Fibroblast of skin of left biceps (primary cell): ENCODE results near the gene GRIN2C.

Source experiments
- DNase-seq, 2 experiments: peaks; one replicate each; pipeline ENCODE4 v3.0.0-alpha.2; 2013; ENCODE audit warnings: low read depth in 2 of 2

The GRIN2C gene

DNA sequence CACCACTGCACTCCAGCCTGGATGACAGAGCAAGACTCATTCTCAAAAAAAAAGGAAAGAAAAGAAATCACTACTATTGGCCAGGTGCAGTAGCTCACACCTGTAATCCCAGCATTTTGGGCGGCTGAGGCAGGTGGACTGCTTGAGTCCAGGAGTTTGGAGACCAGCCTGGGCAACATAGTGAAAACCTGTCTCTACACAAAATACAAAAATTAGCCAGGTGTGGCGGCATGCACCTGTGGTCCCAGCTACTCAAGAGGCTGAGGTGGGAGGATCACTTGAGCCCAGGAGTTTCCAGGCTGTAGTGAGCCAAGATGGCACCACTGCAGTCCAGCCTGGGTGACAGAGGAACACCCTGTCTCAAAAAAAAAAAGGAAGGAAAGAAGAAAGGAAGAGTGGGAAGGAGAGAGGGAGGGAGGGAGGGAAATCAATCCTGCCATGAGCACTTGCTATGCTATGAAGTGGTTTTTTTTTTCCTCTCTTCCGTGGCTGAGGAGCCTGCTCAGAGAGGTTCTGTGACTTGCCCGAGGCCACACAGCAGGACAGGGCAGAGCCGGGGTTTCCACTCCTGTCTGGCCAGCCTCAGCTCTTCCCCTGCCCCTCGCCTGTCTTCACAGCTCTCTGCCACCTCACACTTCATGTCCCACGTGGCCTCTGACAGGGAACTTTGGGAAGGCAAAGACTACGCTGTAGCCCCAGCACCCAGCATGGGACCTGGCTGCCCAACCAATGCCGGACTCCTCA lies 10.9 kb downstream of the GRIN2C start:
- DNase-seq = no peak

DNA sequence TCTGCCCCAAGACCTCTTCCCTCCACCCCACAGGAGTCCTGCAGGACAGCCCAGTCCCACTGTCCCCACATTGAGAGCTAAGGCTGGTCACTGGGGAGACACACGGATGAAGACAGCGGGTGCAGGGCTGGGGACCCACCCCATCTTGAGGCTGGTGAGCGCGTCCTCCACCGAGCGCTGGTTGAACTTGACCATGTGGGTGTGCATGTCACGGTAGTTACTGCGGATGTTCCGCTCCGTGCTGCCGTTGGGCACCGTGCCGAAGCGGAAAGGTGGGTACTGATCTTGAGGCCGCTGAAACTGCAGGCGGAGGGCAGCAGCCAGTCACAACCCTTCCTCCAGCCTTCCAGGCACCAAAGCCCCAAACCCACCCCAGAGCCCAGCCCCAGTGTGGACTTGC lies 13.1 kb downstream of the GRIN2C start:
- no peak for DNase-seq

DNA sequence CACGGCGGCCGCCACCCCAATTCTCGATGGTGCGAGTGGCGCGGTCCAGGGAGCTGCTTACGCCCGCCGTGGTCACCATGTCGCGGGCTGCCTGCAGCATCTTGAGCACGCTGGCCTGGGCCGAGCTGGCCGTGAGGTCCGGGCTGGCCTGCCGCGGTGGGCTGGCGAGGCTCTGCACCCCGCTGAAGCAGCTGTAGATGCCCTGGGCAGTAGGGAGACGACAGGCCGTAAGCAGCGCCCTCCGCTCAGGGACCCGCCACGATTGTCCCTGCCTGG lies 16.4 kb downstream of the GRIN2C start:
- no peak for DNase-seq

DNA sequence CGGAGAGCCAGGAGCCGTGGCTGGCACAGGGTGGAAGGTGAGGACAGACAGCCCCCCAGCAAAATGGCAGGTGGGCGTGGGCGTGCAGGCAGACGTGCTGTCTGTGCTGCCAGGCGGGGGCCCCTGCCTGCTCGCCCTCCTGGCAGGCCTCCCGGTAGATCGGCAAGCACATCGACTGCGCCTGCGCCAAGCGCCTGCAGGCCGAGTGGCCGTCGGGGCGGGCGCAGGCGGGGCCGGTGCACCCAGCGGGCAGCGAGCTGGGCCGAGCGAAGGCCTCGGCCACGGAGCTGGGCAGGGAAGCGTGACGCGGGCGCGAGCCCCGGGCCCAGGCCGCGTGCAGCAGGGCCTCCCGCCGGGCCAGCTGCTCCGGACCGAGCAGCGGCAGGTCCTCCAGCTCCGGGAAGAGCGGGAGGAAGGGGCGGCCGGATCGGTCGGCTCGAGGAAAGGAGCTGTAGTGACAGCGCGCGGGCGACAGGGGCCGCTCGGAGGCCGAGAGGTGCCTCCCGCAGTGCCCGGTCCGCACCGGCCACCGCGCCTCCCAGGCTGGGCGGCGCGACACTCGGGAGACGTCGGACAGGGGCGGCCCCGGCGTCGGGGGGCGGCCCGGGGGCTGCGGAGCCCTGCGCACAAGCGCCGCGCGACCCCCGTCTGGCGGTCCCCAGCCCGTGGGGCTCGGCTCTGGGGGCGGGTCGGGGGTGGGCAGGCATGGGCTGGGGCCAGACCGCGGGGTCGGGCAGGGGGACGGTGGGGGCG lies 16.9 kb downstream of the GRIN2C start:
- no peak for DNase-seq

DNA sequence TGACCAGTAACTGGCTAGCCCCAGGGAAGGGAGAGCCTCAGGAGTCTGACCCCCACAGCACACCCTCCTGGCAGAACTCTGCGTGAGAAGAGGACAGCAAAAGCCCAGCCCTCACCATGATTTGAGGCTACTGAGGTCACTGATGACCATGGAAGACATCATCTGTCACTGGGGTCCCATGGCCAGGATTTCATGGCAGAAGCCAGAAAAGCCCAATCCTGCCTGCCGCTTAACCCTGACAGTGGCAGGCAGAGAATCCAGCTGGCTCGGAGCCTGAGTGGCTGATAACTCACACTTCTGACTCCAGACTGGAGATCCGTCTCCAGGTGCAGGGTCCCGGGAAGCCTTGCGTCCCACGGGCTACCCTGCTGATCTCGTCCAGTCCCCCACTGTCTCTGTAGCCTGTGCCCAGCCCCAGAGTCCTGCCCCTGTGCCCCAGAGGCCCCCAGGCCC lies 17.5 kb downstream of the GRIN2C start:
- DNase-seq = no peak

DNA sequence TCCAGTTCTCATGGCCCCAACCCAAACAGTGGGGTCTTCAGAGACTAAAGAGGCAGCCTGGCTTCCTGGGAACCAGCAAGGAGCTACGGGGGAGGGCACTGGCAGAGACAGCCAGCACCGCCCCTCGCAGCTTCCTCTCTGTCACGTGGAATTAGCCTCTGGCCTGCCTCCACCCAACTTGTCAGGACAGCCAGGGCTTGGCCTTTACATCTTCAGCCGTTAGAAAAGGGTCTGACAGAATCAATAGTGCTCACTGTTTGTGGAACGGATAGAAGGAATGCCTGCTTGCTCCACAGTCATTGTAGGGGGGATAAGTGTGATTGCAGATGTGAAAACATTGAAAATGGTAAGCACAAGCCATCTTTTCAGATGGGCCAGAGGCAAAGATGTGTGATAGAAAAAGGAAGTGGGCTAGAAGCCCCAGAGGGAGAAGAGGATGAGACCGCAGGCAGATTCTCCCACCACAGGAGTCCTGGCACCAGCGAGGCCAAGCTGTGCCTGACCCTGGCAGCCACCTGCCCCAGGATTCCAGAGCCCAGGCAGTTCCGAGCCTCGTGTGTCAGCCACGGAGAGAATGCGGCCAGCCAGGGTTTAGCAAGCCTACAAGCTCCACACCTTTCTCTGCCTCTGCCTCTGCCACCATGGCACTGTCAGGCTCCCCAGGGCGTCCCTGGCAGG lies 18.6 kb downstream of the GRIN2C start:
- no peak for DNase-seq

DNA sequence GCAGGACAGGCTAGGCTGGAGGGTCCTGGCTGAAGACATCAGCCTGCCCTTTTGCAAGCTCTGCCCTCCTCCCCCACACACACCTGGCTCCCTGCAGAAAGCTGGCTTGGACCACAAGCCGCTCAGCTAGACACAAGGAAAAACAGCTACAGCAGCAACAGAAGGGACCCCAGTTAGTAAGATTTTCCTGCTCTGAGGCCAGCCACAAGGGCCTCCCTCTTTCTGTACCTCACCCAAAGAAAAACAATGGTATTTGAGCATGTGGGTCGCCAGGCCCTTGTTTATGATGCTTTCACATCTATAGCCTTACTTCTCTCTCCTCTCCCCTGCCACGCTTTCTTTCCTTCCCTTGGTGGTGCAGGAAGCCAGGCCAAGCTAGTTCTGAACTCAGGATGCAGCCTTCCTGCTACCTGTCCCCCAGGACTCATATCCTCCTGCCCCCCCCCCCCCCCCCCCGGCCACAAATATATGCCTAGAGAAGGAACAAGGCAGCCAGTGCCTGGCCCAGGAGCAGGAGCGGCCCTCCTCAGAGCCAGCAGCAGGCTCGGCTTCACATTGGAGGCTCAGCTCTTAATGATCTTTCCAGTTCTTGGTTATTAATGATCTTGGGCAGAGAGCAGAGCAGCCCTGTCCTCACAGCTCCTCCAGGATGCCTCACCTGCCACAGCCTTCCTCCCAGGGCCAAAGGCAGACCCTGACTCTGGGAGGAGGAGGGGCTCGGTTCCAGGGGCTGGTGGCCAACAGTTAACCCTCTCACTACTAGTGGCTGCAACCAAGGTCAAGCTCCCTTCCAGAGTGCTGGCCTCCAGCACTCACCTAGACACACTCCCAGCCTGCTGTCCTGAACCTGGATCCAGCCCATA lies 19.5 kb downstream of the GRIN2C start:
- DNase-seq = no peak

DNA sequence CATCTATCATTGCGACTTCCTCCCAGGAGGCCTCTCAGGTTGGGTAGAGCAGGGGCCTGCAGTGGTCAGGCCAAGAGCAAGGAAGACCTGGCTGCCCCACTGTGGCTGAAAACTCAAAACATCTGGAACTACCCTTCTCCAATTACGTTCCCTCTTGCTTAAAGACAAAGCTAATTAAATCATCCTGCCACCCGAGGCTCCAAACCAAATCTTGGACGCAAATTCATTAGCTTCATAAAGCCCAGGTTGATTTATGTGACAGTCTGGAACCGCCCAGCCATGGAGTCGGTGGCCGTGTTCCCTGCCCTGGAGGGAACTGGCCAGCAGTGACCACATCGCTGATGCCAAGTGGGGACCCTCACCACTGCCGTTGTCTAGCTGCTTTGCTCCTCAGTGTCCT lies 21.4 kb downstream of the GRIN2C start:
- DNase-seq = no peak

DNA sequence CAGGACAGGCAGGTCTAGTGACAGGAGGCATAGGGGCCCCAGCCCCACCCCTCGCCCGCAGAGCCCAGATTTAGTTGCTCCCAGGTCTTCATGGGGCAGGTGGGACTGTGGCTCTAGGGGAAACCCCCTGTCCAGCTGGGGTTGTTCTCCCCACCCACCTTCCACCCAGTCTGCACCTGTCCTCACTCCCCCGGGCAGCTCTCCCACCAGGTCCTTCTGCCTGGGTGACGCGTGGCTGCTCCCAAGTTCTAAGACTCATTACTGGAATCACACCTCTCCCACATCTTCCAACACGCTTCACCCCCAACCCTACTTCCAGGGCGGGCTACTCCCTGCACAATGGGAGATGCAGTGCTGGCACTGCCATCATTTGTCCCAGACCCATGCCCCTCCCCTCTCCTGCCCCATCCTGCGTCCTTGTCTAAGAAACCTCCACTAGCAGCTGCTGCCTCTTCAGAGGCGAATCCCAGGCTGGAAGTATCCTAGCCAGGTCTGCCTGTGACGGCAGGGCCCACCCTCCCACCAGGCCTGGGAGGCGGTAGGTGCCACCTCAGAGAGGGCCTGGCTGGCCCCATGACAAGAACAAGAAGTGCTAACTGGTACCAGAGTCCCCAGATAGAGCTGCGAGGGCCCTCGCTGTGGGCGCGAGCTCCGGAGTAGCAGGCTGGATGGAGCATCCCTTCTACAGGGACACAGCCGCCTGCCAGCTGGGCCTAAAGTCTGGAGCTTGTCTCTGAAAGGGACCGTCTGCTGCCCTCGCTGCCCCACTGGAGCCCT lies 22.8 kb downstream of the GRIN2C start:
- DNase-seq = no peak

DNA sequence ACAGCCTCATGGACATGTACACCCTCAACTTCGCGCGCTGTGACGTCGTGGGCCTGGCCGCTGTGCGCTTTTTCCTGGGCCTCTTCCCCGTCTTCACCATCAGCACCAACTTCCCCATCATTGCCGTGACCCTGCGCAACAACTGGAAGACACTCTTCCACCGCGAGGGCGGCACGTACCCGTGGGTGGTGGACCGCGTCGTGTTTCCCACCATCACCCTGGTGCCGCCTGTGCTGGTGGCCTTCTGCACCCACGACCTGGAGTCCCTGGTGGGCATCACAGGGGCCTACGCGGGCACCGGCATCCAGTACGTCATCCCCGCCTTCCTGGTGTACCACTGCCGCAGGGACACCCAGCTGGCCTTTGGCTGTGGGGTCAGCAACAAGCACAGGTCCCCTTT lies 23.5 kb downstream of the GRIN2C start:
- DNase-seq = no peak

DNA sequence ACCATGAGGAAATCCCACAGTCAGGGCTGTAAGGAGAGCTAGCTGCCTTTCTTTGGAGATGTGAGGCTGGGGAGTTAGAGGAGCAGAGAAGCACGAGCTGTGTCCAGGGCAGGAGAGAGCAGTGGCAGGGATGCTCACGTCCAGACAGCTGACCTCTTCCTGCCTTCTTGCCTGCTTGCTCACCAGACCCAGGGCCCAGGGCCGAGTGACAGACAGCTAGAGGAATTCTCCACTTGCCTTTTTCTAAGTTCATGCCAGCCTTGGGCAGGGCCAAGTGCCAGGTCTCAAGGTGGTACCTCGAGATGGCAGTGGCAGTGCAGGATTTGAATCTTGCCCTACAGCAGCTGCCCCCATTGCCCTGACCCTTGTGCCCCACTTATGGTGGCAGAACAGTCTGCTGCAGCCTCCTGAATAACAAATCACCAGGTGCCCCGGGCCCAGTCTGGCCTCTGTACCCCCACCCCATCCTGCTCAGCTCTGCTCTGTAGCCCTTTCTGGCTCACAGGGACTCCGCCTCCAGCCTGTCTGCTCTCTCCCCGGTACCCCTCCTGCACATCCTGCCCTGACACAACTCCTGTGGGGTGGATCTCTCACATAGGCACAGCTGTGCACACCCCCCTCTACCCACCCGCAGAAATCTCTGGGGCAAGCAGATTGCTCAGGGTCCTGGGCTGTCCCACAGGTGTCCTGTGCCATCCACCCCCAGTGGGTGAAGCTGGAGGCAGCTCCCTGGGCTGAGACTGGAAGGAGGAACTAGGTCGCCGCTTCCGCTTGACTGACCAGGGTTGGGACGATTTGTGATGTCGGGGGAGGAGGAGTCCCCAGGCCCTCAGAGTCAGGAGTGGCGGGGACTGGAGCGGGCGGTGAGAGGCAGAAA lies 25.9 kb downstream of the GRIN2C start:
- no peak for DNase-seq

DNA sequence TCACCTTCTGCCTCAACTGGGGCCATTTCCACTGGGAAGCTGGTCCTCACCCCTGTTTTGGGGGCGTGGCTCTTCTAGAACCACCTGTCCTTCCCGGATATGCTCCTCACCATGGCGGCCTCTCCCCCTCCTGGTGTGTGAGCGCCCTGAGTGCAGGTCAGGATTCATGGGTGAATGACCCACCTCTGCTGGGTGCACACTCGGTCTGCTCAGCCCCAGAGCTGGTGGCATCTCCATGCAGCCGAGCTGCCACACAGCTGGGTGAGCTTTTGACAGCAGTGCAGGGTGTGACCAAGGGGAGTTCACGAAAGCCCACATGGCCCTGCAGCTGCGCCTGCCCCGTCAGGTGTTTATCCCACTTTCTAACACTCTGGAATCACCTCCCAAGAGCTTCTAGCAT lies 27.3 kb downstream of the GRIN2C start:
- DNase-seq = no peak

DNA sequence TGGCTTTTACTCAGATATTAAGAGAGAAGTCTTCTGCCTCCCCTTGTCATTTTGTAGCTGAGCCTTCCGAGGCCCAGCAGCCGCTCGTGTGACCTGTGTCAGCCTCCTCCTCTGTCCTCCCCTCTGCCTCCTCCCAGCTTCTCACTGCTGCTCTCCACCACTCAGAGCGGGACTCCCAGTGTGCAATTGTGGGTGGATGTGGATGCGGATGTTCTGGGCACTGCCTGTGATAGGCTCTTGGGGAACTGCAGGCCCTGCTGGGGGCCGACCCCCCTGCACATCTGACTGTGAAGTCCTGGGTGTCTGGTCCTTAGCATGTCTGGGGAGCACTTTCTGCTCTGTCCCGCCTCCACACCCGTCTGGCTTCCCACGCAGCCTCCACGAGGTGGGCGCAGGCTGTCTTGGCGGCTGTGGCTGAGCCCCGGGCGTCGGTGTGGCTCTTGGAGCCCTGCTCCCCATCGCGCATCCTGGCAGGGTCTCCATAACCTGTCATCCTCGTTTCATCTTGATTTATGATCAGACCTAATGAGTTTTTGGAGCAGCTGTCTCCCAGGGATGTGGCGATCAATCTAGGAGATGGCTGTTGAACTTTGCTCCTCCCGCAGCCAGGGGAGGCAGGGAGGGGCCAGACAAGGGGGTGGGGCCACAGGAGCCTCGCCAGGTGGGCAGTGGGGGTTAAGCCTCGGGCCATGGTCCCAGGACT lies 28.1 kb downstream of the GRIN2C start:
- DNase-seq = no peak

DNA sequence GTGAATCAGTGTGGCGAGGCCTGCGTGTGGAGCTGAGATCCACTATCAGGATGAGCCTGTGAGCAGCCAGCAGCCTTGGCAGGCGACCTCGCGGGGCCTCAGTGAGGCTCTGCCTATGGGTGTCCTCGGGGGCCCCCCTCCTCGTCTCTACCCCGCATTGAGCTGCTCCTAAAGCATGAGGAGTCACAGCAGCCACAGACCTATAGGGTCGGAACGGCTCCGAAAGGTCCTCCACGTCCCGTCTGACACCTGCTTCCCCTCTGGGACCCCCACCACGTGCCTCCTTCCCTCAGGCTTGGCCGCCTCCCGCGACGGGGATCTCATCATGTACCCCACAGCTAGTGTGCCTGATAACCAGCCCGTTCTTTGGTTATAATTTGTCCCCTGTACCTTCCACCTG lies 28.8 kb downstream of the GRIN2C start:
- no peak for DNase-seq

DNA sequence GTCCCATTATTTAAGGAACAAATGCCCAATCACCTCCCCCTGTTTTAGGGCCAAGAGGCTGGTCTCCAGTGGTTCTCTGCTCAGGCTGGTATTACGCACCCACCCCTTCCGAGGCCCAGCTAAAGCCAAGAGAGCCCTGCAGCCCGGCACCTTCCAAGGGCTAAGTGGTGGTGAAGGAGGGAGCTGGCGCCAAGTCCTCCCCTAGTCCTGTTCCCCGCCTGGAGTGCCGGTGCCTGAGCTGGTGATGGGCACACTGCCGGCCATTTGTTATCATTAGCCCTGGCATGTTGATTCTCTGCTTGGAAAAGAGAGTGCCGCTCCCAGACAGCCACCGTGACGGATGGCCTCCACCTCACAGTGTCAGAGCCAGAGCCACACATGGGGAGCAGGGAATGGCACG lies 31.9 kb downstream of the GRIN2C start:
- DNase-seq = no peak

DNA sequence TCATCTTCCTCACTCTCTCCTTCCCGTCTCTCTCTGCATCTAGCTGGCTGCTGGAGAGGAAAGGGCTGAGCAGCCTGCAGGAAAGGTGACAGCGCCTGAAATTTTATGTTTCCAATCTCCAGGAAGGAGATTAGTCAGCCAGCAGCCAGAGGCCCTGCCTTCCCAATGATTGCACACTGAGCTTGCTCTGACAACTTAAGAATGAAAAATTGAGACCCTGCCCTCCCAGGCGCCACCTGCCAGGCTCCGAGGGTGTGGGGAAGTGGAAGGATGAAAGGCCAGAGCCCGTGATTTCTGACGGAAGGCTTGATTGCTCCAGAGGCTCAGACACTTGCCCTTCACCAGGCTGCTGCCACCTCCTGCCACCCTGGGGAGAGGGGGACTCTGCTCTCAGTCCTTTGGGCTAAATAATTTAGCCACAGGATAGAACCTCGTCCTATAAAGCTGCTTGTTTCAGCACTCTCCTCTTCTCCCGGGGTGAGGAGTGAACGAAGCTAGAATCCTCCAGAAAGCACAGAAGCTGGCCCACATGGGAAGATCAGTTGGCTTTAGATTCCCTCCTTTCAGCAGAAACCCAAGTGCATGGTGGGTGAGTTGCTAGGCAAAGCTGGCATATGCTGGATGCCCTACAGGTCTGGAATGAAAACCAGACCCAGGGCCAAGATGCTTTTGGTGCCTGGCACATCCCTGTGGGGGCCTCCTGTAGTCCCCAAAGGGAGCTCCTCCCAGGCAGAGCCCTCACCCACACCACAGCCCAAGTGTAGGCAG lies 33.5 kb downstream of the GRIN2C start:
- no peak for DNase-seq

DNA sequence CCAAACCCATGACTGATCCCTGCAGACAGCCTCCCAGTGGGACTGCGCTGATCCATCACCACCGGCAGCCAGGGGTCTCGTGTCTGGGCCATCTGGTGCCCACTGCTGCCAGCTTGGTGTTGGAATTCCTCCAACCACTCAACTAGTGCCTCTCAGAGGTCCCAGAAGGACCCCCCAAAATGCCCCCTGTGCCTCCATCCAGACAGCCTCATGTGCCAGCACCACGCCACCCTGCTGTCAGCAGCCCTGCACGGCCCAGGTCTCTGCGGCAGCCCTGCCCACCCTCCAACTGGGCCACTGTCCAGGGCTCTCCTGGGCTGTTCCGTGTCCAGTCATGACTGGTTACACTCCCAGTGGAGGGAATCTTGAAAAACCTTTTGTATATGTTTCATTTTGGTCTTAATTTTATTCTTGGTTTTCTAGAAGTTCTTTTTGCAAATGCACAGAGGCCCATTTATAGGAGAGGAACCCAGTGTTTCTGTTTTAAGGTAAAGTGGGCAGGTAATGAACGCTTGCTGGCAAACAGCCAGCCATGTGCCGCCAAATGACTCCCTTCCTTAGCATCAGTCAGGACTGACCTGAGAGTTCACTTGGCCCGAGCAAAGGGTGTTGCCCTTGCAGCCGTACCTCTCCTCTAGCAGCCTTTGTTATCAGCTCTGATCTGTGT lies 34.6 kb downstream of the GRIN2C start:
- DNase-seq = no peak

DNA sequence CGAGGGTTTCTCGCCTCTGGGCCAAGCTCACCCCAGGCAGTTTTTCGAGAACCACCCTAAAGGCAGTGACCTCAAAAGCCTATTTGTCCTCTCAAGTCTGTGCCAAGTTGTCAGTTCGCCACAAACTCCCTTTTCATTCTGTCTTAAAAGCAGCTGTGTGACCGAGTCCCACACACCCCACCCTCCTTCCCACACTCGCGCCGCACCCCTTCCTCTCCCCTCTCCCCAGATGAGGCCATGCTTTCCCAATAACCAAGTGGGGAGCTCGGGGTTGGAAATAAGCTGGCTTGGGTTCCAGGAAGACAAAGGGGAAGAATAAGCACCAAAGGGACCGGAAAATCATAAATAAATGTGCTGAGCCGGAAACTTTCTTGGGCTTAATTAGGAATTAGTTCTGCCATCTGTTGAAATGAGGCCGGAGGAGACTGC lies 36.7 kb downstream of the GRIN2C start:
- DNase-seq = no peak
